Ishikawa (cell line): ENCODE measurements around the gene CUTA.

Experiments used
- CEBPB ChIP-seq: IDR thresholded peaks from 2 replicates; pipeline ENCODE4 v1.6.1; 2012
- EGR1 ChIP-seq: IDR thresholded peaks from 2 replicates; pipeline ENCODE4 v1.6.1; 2012
- EP300 ChIP-seq: IDR thresholded peaks from 2 replicates; pipeline ENCODE4 v1.6.1; 2012; ENCODE audit warnings: borderline replicate concordance
- FOXM1 ChIP-seq: IDR thresholded peaks from 2 replicates; pipeline ENCODE4 v1.6.1; 2012; ENCODE audit warnings: low read depth, borderline replicate concordance
- MAX ChIP-seq: IDR thresholded peaks from 2 replicates; pipeline ENCODE4 v1.6.1; 2012
- RAD21 ChIP-seq: IDR thresholded peaks from 2 replicates; pipeline ENCODE4 v1.6.1; 2012; ENCODE audit warnings: low read depth
- TAF1 ChIP-seq: IDR thresholded peaks from 2 replicates; pipeline ENCODE4 v1.6.1; 2012; ENCODE audit warnings: low read depth, mild to moderate bottlenecking
- ZBTB7A ChIP-seq: IDR thresholded peaks from 2 replicates; pipeline ENCODE4 v1.6.1; 2012; ENCODE audit warnings: low read depth
- TF ChIP-seq, protein P1 (sequence below): IDR thresholded peaks from 2 replicates; pipeline ENCODE4 v1.6.1; 2012; ENCODE audit warnings: low read depth, mild to moderate bottlenecking
- TF ChIP-seq, protein P2 (sequence below): IDR thresholded peaks from 2 replicates; pipeline ENCODE4 v1.6.1; 2012

GRCh38 chr6:33411632-33412005 is 6.3 kb downstream of the CUTA start:
- TF ChIP-seq EGR1 = no peak
- TF ChIP-seq CEBPB = no peak
- TF ChIP-seq, protein P1, sequence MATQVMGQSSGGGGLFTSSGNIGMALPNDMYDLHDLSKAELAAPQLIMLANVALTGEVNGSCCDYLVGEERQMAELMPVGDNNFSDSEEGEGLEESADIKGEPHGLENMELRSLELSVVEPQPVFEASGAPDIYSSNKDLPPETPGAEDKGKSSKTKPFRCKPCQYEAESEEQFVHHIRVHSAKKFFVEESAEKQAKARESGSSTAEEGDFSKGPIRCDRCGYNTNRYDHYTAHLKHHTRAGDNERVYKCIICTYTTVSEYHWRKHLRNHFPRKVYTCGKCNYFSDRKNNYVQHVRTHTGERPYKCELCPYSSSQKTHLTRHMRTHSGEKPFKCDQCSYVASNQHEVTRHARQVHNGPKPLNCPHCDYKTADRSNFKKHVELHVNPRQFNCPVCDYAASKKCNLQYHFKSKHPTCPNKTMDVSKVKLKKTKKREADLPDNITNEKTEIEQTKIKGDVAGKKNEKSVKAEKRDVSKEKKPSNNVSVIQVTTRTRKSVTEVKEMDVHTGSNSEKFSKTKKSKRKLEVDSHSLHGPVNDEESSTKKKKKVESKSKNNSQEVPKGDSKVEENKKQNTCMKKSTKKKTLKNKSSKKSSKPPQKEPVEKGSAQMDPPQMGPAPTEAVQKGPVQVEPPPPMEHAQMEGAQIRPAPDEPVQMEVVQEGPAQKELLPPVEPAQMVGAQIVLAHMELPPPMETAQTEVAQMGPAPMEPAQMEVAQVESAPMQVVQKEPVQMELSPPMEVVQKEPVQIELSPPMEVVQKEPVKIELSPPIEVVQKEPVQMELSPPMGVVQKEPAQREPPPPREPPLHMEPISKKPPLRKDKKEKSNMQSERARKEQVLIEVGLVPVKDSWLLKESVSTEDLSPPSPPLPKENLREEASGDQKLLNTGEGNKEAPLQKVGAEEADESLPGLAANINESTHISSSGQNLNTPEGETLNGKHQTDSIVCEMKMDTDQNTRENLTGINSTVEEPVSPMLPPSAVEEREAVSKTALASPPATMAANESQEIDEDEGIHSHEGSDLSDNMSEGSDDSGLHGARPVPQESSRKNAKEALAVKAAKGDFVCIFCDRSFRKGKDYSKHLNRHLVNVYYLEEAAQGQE = no peak
- TF ChIP-seq MAX = no peak
- TF ChIP-seq, protein P2, sequence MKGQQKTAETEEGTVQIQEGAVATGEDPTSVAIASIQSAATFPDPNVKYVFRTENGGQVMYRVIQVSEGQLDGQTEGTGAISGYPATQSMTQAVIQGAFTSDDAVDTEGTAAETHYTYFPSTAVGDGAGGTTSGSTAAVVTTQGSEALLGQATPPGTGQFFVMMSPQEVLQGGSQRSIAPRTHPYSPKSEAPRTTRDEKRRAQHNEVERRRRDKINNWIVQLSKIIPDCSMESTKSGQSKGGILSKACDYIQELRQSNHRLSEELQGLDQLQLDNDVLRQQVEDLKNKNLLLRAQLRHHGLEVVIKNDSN = no peak
- TF ChIP-seq EP300 = no peak
- TF ChIP-seq FOXM1 = no peak
- no peak for TF ChIP-seq TAF1
- no peak for TF ChIP-seq RAD21
- TF ChIP-seq ZBTB7A = no peak
